Loucy (cell line): ENCODE measurements around the gene TRDMT1.

Experiments used
- EZH2phosphoT487 ChIP-seq: fragments of 200-600 bp; IDR thresholded peaks from 2 replicates; pipeline ENCODE4 v1.6.1; 2018; ENCODE audit warnings: antibody characterized with exemption, mild to moderate bottlenecking, moderate library complexity, borderline replicate concordance
- TF ChIP-seq, protein P1 (sequence below): fragments of 200-600 bp; sonication (generic); conservative IDR thresholded peaks from 2 replicates; pipeline ENCODE4 v1.5.1; 2014; ENCODE audit warnings: mild to moderate bottlenecking, antibody characterized with exemption, low read length

DNA sequence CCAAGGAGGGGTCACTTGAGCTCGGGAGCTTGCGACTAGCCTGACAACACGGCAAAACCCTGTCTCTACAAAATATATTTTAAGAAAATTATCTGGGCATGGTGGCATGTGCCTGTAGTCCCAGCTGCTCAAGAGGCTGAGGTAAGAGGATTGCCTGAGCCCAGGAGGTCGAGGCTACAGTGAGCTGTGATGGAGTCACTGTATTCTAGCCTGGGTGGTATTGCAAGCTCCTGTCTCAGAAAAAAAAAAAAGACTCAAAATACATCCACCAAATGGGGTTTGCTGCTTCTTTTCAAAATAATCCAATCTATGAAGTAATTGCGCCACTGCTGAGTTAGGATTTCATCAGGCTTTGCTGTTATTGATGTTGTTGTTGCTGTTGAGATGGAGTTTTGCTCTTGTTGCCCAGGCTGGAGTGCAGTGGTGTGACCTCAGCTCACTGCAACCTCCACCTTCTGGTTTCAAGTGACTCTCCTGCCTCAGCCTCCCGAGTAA, 15.5 kb upstream of the TRDMT1 start:
- TF ChIP-seq, protein P1, sequence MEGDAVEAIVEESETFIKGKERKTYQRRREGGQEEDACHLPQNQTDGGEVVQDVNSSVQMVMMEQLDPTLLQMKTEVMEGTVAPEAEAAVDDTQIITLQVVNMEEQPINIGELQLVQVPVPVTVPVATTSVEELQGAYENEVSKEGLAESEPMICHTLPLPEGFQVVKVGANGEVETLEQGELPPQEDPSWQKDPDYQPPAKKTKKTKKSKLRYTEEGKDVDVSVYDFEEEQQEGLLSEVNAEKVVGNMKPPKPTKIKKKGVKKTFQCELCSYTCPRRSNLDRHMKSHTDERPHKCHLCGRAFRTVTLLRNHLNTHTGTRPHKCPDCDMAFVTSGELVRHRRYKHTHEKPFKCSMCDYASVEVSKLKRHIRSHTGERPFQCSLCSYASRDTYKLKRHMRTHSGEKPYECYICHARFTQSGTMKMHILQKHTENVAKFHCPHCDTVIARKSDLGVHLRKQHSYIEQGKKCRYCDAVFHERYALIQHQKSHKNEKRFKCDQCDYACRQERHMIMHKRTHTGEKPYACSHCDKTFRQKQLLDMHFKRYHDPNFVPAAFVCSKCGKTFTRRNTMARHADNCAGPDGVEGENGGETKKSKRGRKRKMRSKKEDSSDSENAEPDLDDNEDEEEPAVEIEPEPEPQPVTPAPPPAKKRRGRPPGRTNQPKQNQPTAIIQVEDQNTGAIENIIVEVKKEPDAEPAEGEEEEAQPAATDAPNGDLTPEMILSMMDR, result no peak
- no peak for TF ChIP-seq EZH2phosphoT487
